Germinal center (tissue), 1 donor: ENCODE data around the gene OBSL1.

Source experiments
- DNase-seq: peaks from one replicate; pipeline ENCODE4 v3.0.0; 2012; ENCODE audit warnings: mixed read lengths, low spot score

The OBSL1 gene

DNA sequence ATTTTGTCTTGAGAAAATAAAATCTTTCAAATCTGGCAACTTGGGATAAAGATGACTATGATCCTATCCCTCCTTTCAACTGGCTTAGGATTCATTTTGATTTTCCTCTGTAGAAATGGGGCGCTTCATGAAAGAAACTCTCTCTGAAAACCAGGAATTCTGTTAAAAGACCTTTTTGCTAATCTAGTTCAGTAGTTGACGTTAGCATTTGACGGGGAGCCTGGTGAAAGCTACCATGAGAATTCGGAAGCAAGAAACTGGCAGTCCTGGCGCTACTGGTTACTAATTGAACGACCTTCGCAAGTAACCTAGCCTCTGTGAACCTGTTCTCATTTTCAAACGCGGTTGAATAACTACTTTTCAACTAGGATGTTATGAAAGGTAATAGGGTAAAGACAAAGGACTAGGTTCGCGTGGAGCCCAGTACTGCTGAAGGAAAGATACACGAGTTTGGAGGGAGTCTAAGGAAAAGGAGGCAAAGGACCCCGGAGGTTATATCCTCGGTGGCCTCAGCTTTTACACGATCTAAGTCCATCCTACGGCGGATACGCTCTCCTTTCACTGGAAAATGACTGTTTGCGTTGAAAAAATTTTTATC, 25.7 kb upstream of the OBSL1 start:
- peak; percentile 18 for DNase-seq

DNA sequence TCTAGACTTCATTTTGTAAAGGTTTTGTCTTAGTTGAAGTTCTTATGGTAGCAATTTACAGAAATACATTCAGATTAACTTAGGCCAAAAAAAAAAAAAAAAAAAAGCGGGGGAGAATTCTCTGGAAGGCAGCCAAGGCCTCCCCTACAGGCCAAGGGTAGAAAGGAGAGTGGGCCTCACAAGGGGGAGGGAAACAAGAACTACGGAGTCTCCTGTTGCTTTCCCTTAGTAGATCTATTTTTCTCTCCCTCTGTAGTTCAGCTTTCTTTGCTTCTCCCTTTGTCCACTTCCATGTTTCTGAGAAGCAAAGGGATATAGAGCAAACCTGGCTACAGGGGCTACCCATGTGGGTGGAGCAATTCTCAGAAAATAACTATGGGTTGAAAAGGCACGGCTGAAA, 23.9 kb upstream of the OBSL1 start:
- DNase-seq: no peak

DNA sequence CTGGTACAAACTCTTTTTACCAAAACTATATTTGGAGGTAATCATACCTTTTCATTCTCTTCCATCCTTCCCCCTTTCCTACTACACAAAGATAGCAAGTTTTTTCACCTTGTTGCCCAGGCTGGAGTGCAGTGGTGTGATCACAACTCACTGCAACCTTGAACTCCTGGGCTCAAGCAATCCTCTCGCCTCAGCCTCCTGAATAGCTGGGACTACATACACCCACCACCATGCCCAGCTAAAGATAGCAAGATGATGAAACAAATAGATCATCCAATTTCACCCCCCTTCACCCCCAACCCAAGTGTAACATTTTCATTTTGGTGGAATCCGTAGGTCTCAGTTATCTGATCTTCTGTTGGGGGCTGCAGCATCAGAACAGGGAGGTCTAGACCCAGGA, 21.8 kb upstream of the OBSL1 start:
- DNase-seq: no peak

DNA sequence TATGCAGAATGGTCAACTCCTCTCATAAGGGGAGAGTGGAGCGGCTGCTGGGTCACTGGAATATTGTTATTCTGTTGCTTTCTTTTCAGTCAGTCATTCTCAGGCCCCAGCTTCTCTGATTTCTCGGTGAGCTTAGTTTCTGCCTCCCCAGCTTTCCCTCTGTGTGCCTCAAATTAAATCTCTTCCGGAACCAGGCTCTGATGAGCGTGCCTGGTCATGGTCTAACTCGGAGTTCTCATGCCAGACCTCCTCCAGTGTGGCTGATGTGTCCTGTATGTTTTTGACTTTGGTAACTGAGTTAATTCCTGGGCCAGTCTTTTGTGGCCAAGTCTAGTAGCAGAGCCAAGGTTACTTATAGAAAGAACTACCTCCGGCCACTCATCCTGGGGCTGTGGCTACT, 21.4 kb upstream of the OBSL1 start:
- DNase-seq: no peak

DNA sequence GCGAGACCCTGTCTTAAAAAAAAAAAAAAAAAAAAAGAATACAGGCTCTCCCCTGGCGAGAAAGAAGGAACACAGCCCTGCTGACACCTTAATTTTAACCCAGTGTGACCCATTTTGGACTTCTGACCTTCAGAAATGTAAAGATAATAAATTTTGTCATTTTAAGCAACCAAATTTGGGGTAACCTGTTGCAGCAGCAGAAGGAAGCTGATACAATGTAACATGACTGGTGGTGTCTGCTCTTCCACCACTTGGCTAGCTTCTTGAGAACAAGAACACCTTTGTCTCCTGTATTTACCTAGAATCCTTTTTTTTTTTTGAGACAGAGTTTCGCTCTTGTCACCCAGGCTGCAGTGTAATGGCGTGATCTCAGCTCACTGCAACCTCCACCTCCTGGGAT, 19.8 kb upstream of the OBSL1 start:
- no peak for DNase-seq

DNA sequence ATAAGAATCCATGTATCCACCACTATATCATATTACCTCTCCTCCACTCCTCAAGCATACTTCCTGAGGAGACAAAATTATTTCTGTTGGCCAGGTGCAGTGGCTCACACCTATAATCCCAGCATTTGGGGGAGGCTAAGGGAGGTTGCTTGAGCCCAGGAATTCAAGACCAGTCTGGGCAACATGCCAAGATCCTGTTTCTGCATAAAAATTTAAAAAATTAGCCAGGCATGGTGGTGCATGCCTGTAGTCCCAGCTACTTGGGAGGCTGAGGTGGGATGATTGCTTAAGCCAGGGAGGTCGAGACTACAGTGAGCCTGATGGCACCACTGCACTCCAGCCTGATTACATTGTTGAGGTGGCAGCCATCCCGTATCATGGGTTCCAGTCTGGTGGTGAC, 10.0 kb upstream of the OBSL1 start:
- DNase-seq: no peak

DNA sequence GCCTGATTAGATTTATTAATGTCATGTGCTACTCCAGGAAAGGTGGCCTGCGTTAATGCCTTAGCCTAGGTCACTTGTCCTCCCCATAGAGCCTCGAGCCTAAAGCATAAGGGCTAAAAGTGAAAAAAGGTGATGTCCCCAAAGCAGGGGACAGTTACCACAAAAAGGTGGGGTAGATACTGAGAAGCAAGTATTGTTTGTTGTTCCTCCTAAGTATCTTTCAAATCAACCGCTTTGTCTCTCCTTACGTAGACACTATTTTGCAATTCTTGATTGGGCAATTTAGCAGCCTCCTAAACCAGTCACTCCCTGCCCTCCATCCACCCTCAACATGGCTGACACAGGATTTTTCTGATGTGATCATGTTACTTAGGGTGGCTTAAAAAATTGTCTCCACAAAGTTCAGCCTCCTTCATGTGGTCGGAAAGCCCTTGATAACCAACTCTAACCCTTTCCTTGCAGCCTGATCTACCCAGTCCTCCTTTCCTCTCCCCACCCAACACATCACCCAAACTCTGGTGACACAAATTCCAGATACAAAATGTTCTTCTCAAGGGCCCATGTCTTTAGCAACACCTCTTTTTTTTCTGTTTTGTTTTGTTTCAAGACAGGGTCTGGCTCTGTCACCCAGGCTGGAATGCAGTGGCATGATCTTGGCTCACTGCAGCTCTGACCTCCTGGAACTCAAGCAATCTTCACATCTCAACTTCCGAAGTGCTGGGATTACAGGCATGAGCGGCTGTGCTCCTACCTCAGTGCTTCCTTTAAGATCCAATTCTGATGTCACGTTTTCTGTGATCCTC, 7.7 kb upstream of the OBSL1 start:
- no peak for DNase-seq

DNA sequence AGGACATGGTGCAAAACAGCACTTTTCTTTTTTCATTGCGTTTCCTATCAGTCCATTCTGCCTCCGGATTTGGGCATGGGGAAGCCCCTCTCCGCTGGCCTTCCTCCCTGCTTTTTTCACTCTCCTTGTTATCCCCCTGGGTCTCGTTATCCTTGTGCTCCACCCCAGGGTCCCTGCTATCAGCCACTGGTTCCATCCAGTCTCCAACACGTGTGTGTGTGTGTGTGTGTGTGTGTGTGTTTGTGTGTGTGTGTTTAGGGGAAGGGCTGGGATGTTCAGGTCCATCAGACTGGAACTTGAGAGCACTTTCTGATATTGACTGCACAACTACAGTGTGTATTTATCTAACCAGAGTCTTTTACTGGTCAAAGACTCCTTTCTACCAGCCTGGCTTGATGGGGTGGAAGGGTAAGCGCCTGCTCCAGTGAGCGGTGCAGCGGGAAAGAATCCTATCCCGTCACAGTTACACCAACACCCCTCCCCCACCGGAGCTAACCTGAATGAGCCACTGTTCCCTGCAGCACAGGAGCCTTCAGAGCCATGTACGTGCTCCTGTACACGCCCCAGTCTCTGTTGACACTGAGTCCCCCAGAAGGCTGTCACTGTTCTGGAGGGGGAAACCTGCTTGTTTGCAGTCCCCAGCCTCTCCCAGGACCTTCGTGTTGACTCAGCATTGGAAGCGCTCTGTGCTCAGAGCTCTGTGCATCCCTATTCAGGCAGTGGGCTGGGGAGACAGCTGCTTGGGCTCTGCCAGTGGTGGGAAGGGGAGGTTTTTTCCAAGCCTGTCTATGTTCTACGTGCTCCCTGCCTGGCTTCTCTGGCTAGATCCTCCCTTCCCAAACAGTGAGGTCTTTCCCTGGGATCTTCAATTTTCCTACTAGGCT, 5.4 kb upstream of the OBSL1 start:
- DNase-seq: no peak

DNA sequence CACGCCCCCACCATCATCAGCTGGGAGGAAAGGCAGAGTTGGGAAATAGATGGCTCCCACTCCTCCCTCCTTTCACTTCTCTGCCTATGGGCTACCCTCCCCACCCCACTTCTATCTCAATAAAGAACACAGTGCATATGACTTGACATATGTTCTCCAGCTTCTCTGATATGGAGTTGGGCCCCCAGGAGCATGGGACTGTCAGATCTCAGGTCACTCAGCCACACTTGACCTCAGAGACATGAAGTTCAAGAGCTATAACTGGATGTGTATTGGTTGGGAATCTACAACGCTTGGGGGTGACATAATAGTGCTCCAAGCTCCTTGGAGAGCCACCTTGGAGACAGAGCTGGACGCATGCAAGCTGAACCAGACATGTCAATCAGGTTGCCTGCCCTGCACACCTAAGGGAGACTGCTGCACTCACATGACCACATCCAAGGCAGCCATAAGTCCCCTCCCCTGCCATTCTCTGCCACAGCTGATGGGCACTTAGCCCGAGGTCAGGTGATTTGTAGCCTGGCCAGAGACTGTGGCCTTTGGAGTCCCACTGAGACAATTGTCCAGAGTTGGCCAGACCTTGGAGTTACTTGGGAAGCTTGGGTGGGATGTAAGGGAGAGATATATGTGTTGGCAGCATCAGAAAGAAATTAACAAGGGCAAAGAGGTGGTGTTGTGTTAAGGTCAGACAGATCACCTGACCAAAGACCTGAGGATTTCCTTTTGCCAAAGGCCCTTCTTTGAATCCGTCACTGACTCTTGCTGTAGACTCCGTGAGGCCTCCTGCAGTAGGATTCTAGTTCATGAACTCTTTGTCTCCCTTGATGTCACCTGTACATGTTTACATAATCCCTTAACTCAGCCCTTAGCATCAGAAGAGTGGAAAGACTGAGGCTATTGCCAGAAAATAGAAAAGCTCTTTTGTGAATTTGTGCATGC, 4.5 kb upstream of the OBSL1 start:
- DNase-seq: no peak

DNA sequence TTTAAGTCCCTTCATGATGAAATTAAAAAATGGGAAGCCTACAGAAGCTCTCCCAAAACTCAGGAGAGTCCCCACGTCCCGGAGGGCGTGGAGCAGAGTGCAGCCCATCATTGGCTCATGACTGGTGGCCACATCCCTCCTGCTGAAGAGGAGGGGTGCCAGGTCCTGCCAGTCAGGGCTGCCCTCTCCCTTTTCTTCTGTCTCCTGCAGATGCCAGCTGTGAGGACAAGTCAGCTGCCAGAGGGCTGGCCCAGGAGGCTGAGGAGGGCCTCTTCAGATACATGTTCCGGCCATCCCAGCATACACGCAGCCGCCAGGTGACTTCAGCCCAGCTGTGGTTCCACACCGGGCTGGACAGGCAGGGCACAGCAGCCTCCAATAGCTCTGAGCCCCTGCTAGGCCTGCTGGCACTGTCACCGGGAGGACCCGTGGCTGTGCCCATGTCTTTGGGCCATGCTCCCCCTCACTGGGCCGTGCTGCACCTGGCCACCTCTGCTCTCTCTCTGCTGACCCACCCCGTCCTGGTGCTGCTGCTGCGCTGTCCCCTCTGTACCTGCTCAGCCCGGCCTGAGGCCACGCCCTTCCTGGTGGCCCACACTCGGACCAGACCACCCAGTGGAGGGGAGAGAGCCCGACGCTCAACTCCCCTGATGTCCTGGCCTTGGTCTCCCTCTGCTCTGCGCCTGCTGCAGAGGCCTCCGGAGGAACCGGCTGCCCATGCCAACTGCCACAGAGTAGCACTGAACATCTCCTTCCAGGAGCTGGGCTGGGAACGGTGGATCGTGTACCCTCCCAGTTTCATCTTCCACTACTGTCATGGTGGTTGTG, 3.4 kb upstream of the OBSL1 start:
- DNase-seq: no peak

DNA sequence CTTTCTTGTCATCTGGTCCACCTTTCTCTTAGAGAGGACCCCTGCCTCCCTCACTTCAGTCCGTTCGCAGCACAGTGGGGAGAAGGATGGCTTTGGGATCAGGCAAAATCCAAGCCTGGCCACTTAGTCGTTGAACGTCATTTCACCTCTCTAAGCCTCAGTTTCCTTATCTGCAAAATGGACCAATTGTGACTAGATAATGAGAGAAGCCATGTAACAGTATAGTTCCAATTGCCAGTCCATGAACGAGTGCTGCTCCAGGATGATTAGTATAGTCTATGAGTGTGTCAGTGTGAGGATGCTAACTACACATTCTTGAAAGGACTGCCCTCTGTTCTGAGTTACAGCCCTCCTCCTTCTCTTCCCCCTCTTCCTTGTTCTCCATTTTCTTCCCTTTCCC, 1.8 kb upstream of the OBSL1 start:
- no peak for DNase-seq

DNA sequence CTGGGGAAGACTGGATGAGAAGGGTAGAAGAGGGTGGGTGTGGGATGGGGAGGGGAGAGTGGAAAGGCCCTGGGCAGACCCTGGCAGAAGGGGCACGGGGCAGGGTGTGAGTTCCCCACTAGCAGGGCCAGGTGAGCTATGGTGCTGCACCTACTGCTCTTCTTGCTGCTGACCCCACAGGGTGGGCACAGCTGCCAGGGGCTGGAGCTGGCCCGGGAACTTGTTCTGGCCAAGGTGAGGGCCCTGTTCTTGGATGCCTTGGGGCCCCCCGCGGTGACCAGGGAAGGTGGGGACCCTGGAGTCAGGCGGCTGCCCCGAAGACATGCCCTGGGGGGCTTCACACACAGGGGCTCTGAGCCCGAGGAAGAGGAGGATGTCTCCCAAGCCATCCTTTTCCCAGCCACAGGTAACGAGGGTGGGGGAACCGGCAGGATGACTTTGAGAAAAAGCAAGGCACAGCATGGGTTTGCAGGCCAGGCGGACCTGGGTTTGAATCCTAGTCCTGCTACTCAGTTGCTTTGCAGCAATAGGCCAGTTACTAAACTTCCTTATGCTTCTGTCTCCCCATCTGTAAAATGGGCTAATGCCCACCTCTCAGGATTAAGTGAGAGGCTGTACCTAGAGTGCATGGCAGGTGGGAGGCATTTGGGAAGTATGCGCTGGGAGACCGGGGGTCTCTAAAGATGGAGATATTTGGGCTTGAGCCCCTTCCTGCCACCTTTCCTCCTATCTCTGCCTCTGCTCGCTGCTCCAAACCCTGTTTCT, 1.1 kb upstream of the OBSL1 start, which contains the start of gene INHA:
Gene INHA, plus strand, starts transcription at position 74 of the 765 bp plus-strand sequence. Its CDS starts 65 bp downstream, at position 139.
- no peak for DNase-seq

DNA sequence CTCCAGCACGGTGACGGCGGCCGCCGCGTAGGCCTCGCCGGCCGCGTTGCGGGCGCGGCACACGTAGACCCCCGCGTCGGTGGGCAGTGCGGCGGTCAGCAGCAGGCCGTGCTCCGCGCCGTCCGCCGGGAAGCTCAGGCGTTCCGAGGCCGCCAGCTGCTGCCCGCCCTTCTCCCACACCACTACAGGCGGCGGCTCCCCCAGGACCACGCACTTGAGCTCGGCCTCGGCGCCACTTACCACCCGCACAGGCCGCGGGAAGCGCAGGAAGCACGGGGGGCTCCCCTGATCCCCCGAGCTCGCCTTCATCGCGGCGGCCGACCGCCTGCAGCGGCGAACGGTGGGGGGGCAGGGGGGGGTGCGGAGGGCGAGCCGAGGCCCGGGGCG, 422 bp downstream of the OBSL1 start:
- DNase-seq: no peak

DNA sequence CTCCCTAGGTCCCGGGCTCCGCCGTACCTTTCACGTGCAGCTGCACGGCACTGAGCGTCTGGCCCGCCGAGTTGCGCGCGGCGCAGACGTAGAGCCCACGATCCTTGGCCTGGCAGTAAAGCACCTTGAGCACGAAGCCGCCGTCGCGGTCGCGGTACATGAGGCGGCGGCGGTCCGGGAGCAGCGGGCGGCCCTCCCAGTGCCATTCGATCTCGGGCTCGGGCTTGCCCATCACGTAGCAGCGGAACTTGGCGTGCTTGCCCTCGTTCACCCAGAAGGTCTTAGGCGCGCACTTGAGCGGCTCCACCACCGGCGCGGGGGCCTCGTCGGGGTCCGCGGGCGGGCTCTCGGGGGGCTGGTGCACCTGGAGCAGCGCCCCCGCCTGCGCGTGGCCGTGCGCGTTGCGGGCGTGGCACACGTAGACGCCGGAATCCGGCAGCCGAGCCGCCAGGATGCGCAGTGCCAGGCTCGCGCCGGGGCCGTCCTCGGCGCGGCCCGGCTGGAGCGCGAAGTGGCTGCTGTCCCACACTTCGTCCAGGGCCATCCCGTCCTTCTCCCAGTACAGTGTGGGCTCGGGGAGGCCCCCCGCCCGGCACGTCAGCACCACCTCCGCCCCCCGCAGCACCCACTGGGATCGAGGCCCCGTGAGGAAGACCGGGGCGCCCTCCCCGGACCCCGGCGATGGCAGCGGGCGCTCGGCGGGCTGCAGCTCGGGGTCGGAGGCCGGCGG, 980 bp downstream of the OBSL1 start:
- DNase-seq: no peak

DNA sequence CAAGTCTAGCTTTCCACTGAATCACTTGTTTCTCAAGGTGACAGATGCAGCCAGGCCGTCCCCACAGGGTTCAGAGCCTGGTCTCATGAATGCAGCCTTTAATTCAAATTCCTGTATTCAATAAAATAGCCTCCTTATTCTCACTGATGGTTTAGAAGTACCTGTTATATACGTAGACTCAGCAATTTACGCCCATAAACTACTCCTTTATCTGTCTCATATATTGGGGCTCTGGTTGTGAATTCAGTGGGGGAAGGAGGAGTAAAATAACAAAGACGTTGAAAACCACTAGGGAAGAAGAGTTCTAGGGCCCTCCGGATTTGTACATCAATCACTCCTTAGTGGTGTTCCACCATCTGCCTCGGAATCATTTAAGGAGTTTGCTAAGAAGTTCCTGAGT, 1.7 kb downstream of the OBSL1 start:
- no peak for DNase-seq

DNA sequence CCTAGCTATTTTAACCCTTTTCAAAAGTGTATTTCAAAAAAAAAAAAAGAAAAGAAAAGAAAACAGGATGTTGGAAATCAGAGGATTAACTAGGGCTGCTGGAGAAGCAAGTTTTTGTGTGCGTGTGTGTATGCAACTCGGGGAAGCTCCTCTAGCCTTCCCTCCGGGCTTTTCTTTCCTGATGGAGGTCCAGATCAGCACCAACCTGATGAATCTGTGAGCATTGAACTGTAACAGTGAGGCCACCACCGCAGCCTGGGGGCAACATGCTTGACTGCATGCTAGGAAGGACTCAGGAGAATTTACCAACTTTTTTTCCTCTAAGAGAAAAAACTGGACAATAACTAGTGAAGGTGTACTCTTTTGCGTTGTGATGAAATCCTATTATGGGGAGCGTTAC, 2.3 kb downstream of the OBSL1 start:
- DNase-seq: no peak

DNA sequence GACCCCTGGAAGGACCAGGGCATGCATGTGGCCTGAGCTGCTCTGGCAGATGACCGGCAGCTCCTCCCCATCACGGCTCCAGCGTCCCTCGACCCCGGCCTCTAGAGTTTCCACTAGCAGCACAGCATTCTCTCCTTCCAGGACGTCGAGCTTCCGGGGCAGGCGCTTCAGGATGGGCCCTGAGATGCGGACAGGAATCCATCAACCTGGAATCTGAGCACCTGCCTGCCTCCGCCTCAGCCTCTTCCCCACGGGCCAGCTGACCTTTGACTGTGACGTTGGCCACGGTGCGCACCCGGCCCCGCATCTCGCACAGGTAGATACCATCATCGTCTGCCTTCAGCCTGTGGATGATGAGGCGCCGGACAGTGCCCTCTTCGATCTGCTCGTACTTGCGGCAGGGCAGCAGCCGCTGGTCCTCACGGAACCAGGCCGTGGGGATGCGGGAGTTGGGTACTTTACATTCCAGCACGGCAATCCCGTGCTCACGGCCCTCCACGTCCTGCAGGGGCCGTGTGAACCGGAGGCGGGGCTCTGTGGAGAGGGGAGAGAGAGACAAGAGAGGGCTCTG, 3.5 kb downstream of the OBSL1 start:
- DNase-seq: no peak

DNA sequence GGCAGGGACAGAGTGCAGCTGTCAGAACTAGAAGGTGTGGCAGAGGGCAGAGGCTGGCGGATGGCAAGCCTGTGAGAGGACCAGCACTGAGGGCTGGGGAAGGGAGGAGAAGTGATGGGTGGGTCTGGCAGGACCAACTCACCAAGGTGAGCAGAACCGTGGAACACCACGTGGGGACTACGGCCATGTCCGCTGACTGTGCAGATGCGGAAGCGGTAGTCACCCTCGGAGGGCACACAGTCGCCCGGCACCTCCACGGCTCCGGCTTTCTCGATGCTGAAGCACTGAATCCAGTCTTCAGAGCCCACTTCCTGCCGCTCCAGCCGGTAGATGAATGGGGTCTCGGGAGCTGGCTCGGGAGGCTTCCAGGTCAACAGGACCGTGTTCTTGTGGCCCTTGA, 4.2 kb downstream of the OBSL1 start:
- no peak for DNase-seq

DNA sequence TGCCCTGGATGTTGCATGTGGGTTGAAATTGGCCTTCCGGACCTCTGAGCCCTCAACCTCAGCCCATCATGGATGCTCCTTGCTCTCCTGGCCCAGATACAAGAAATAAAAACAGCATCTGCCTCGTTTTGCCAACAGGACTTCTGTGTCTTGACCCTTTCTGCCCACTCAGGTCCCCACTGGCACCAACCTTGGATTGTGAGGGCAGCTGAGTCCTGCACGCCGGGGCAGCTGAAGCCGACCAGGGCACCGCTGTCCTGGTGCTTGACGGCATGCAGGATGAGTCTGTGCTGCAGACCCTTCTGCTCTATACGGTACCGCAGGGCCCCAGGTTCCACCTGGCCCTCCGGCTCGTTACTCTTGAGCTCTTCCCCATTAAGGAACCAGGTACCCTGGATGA, 4.7 kb downstream of the OBSL1 start:
- DNase-seq: no peak
